AG09319 (cell line): ENCODE measurements around the gene ACAD10.
"Not testable (repeated sequence)": the region's sequence is repeated elsewhere in the genome, so short reads cannot be mapped to it uniquely, and the experiment has no call there.

Experiments used
- DNase-seq: peaks from one replicate; pipeline ENCODE4 v3.0.0-alpha.2; 2010; ENCODE audit warnings: low read depth; ENCODE audit errors: extremely low read depth
- TF ChIP-seq, protein P1 (sequence below): IDR thresholded peaks from 2 replicates; pipeline ENCODE4 v1.5.1; 2011; ENCODE audit warnings: low read depth, mild to moderate bottlenecking, inconsistent platforms, low read length, moderate library complexity

ACAD10 gene

GRCh38 chr12:111650912-111651311, 34.9 kb upstream of the ACAD10 start:
- TF ChIP-seq, protein P1, sequence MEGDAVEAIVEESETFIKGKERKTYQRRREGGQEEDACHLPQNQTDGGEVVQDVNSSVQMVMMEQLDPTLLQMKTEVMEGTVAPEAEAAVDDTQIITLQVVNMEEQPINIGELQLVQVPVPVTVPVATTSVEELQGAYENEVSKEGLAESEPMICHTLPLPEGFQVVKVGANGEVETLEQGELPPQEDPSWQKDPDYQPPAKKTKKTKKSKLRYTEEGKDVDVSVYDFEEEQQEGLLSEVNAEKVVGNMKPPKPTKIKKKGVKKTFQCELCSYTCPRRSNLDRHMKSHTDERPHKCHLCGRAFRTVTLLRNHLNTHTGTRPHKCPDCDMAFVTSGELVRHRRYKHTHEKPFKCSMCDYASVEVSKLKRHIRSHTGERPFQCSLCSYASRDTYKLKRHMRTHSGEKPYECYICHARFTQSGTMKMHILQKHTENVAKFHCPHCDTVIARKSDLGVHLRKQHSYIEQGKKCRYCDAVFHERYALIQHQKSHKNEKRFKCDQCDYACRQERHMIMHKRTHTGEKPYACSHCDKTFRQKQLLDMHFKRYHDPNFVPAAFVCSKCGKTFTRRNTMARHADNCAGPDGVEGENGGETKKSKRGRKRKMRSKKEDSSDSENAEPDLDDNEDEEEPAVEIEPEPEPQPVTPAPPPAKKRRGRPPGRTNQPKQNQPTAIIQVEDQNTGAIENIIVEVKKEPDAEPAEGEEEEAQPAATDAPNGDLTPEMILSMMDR, result no peak
- no peak for DNase-seq

GRCh38 chr12:111652530-111652929, 33.3 kb upstream of the ACAD10 start:
- DNase-seq, result not testable (repeated sequence)

- TF ChIP-seq, protein P1, result no peak
- DNase-seq, result no peak
These were observed 32.3 kb upstream of the ACAD10 start for GRCh38 chr12:111653596-111653995.

GRCh38 chr12:111655356-111655755, 30.5 kb upstream of the ACAD10 start:
- TF ChIP-seq, protein P1, result no peak
- no peak for DNase-seq

GRCh38 chr12:111656016-111656415, 29.8 kb upstream of the ACAD10 start:
- no peak for DNase-seq
- TF ChIP-seq, protein P1, result no peak

- TF ChIP-seq, protein P1, result no peak
These were observed 21.4 kb upstream of the ACAD10 start for GRCh38 chr12:111664499-111664898.

DNA sequence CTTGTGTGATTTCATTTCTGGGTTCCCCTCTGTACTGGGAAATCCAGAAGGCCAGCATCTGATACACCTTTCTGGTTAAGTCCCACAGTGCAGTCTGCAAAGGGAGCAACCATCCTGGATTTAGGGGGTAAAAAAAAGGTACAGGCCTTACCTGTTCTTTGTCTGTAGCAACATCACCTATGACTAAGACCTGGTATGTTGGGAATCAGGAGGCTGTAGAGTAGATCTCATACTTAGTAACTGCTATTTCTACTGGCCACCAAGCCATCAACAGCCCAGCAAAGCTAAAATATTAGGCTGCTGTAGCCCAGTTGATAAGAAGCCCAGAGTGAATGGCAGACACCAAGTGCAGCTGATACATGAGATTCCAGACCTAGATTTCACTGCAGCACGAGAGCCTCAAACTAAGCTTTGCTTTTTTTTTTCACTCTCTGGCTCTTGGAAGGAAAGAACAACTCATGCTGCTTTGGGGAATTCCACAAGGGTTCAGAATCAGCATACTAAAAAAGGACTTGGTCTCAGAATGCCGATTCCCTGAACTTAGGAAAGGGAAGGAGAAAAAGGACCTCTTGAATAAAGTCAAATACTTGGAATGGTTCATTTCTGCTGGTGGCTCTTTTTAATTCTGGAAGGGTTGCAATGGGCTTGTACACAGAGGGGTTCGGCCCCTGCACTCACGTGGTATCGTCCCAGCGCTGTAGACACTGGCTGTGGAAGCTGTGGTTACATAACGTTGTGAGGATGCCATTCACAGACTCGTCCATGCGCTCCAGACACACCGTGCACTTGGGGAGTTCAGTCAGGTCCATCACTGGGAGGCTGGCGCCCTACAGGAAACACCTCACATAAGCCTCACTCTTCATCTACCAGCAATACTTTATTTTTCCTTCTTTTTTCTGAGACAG, 20.6 kb upstream of the ACAD10 start:
- TF ChIP-seq, protein P1, result no peak
- no peak for DNase-seq

More at GRCh38 chr12:111664499-111664898, 21.4 kb upstream of the ACAD10 start:
- DNase-seq, result no peak

DNA sequence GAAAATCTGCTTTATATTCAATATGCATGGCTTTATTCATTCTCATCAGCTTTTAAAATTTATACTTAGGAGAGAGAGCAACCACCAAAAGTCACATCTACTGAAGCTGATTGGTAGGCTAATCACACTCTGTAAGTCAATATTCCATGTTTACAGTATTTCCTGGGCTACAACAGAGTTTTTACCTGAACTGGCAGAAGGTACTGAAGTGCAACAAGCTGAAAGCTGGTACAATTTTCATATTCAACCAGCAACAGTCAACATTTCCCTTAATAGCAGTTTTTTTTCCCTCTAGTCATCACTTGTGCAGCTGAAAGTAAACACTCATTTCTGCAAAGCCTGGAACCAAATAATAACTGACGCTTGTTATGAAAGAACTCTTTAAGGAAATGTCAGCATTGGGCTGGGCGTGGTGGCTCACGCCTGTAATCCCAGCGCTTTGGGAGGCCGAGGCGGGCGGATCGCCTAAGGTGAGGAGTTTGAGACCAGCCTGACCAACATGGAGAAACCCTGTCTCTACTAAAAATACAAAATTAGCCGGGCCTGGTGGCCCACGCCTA, 13.0 kb upstream of the ACAD10 start:
- no peak for DNase-seq
- TF ChIP-seq, protein P1, result no peak
